GM12878 (cell line): ENCODE results near the gene IRF1.

Source experiments
- CTCF ChIP-seq, 3 experiments: IDR thresholded peaks in 2 of 3; conservative IDR thresholded peaks in 1 of 3; 2 replicates each; pipeline ENCODE4 v1.5.1; 2011; ENCODE audit warnings: low read depth in 3 of 3, low read length in 3 of 3, mild to moderate bottlenecking in 3 of 3, control low read depth in 2 of 3, moderate library complexity in 2 of 3, inconsistent platforms in 1 of 3, mixed read lengths in 1 of 3; ENCODE audit not compliant: control insufficient read depth in 2 of 3, insufficient read depth in 1 of 3; ENCODE audit errors: extremely low read depth in 1 of 3
- ESRRA ChIP-seq: IDR thresholded peaks from 2 replicates; pipeline ENCODE4 v1.6.1; 2012; ENCODE audit warnings: mild to moderate bottlenecking, low read length, improper control_type of control experiment
- FOXM1 ChIP-seq: IDR thresholded peaks from 2 replicates; pipeline ENCODE4 v1.6.1; 2012; ENCODE audit warnings: low read depth, mild to moderate bottlenecking, inconsistent platforms, low read length, moderate library complexity
- HDAC6 ChIP-seq: fragments of 200-600 bp; sonication (generic); IDR thresholded peaks from one replicate; pipeline ENCODE4 v1.8.0; 2017; ENCODE audit warnings: antibody characterized with exemption; ENCODE audit not compliant: unreplicated experiment
- KDM1A ChIP-seq: fragments of 200-600 bp; sonication (generic); IDR thresholded peaks from 2 replicates; pipeline ENCODE4 v1.6.1; 2016; ENCODE audit warnings: borderline replicate concordance
- NFYA ChIP-seq: IDR thresholded peaks from 2 replicates; pipeline ENCODE4 v1.6.1; 2011; ENCODE audit warnings: low read depth, mild to moderate bottlenecking, low read length, improper control_type of control experiment, borderline replicate concordance
- POLR2A ChIP-seq: IDR thresholded peaks from 2 replicates; pipeline ENCODE4 v1.6.1; 2011; ENCODE audit warnings: low read depth, mild to moderate bottlenecking, low read length
- TARDBP ChIP-seq: IDR thresholded peaks from 2 replicates; pipeline ENCODE4 v1.6.1; 2016; ENCODE audit warnings: borderline replicate concordance
- TCF12 ChIP-seq: IDR thresholded peaks from 2 replicates; pipeline ENCODE4 v1.6.1; 2011; ENCODE audit warnings: low read depth, mild to moderate bottlenecking, low read length
- USF1 ChIP-seq: IDR thresholded peaks from 2 replicates; pipeline ENCODE4 v1.6.1; 2011; ENCODE audit warnings: borderline replicate concordance, low read depth, mild to moderate bottlenecking, moderate library complexity, mixed read lengths, low read length; ENCODE audit not compliant: insufficient read depth; ENCODE audit errors: extremely low read length

DNA sequence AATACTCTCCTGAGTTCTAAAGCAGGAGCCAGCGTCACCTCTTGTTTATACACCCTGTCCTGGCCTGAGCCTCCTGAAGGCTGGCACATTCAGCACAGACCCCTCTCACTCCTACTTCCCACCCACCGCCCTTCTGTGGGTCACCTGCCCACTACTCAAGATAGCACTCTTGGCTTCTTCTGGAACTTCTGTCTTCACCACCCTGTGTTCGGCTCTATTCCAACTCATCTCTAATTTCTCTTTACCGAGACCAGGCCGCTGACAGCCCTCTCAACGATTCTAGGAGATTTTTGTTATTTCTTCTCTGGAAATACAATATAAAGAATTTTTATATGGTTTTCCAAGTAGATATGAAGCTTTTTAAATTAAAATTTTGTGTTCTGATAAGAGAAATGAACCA, 57.4 kb downstream of the IRF1 start:
- TF ChIP-seq HDAC6 (no peak), POLR2A (no peak), KDM1A (no peak), ESRRA (no peak), TCF12 (no peak), USF1 (no peak), NFYA (no peak), CTCF (IDR thresholded peaks at IDR 0.05 in 2 of 3, conservative IDR thresholded peaks at IDR 0.05 in 1 of 3; ENCODE audit: control insufficient read depth in 2 of 3, extremely low read depth in 1 of 3, insufficient read depth in 1 of 3, low read depth in 3 of 3, low read length in 3 of 3) (no peak), FOXM1 (no peak), TARDBP (no peak)
